CD4-positive, alpha-beta T cell treated with Interleukin-17A for 1 hour (primary cell): ENCODE results near the gene MARS1.

Experiments used
- DNase-seq: peaks from one replicate; pipeline ENCODE4 v3.0.0-alpha.2; 2020

Gene MARS1

GRCh38 chr12:57534250-57534649 is 46.4 kb downstream of the MARS1 start:
- DNase-seq: no peak

DNA sequence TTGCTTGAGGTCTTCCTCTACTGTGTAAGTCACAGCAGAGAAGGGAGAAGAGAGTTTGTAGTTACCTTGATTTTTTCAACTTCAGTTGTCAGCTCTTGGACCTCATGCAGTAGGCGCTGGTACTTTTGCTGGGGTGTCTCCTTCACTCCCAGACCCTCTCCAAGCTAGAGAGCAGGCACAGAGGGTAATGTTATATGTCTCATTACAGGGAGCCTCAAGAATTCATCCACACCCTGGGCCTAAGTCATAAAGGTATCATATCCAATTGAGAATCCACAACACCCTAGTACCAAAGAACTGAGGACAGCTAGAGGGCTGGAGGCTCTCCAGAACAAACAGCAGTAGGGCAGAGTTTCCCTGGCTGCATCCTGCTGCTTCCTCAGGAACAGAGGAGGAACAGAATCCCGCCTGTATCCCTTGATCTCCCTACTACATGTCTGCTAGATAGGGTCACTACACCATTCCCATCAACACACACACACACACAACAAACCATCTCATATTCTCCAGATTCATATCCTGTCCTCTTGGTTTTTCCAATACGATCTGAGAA is 47.2 kb downstream of the MARS1 start:
- no peak for DNase-seq

DNA sequence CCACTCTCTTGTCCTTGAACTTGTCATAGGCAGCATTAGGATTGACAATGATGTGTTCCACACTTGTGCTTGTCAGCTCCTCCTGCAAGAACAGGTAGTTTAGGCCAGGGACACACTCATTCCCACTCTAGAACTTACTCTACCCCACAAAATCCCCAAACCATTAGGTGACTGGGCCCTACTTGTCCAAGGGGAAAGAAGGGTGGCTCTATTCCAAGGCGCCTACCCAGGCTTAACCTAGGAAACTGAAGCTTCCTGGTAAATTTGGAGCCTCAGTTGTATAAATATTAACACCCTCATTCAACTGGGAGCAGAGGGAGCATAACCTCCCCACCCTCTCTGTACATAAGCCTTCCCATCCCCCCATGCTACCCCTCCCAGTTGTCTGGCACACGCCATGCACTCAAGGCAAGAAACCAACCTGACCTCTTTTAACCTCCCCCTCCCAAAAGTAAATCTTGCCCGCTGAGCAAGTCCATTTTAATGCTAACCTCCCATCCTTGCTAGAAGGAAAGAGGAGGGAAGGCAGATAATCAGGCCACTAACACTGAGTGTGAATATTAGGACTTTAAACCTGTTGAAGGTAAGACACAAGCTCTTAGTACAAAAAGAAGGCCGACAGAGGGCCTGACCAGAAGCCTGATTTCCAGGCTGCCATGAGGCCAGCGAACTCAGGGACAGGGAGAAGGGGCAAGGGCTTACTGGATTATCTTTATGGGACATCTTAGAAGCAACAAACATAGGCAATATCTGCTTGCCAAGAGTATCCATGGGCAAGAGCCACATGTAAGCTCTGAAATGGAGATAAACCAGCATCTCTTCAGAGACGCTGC is 48.1 kb downstream of the MARS1 start:
- DNase-seq: no peak

DNA sequence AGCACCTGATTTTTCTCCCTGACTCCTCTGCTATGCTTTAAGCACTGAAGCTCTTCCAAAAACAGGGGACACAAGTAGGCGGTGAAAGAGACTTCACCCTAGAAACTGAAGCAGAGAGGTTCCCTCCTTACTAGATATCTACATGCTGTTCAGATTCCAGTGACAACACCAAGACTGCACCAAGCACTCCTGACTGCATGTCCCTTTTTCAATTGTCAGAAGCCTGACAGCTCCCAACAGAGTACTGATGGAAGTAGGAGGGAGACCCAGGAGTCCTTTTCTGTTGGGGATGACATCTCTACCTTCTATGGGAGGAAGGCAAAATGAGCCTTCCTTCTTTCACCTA is 48.7 kb downstream of the MARS1 start:
- no peak for DNase-seq

DNA sequence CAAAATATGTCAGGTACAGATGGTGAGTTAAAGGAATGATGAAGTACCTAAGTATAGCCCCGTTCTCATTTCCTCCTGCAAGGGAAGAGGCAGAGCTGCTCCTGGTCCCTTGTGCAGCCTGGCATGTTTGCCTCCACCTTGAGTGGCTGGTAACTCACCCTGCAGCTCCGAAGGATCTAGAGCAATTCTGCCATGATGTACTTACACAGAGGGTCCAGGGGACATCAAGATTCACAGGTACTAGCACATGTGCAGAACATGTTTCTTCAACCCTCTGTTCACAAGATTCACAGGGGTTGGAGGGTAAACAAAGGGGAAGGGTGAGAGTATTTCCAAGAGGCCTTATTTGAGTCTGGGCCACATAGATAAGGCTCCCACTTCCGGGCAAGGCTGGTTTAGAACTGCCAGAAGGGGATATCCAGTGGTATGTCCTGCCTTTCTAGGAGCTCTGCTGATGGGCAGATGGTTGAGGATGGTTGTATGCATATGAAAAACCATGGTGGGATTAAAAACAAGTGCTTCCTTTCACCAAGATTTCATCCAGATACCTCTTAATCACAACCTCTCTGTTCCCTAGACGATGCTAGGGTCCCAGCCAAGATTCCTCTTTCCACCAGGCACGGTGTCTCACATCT is 51.4 kb downstream of the MARS1 start:
- no peak for DNase-seq

DNA sequence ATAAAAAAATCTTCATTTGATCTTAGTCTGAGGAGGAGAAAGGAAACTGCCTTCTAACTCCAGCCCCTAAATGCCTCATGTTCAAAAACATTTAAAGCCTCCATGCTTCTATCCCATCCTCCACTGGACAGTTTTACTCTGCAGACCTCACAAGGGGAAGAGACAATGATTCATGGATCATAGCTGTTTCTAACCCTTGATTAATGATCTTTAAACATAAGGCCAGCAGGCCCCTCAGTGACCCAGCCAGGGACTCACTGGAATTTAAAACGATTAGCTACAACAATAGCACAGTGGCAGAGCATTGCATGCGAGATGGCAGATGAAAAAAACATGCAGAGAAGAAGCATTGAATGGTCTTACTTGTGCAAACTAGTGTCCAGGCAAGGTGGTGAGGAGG is 53.1 kb downstream of the MARS1 start:
- no peak for DNase-seq

DNA sequence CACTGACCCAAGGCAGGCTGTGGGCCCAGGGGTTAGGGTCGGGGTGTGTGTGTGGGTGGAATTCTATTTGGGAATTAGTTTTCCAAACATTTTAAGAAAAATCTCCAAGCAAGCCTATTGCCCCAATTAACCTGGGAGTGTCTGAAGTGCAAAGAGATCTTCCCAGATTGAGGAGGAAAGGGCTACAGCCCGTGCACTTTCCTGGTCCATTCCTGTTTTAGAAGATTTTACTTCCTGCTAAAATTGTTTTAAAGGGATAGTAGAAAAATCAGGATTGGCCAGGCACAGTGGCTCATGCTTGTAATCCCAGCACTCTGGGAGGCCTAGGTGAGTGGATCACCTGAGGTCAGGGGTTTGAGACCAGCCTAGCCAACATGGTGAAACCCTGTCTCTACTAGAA is 53.8 kb downstream of the MARS1 start:
- no peak for DNase-seq

GRCh38 chr12:57543581-57543980 is 55.7 kb downstream of the MARS1 start:
- no peak for DNase-seq

- DNase-seq: no peak
Observed at GRCh38 chr12:57545809-57546437, 58.1 kb downstream of the MARS1 start.

- DNase-seq: peak; percentile 97
Observed at GRCh38 chr12:57546438-57547287, 58.8 kb downstream of the MARS1 start, which contains the start of gene DCTN2. Gene DCTN2 (minus strand): TSS chr12:57547192. CDS start chr12:57547063, 129 bp downstream.

- no peak for DNase-seq
Observed at GRCh38 chr12:57547288-57548012, 59.6 kb downstream of the MARS1 start.

GRCh38 chr12:57548013-57548315 is 60.1 kb downstream of the MARS1 start:
- no peak for DNase-seq

DNA sequence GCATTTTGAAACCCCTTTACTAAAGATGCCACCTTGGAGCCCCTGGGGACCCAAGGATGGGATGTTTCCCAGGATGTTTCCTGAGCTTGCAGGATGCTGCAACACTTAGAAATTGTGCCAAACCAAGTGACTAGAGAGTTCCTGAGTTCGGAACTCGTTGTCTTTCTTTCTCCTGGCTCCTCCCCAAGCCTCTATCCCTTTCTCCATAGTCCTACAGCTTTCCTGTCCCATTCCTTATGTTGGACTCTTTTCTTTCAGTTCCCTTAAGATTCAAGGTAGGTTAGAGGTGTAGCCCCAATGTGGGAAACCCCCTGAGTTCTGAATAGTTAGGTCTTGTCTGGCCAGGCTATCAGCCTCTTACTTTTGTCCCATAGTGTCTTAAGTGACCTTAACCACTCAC is 60.6 kb downstream of the MARS1 start:
- DNase-seq: no peak

GRCh38 chr12:57549203-57549908 is 61.5 kb downstream of the MARS1 start:
- no peak for DNase-seq

DNA sequence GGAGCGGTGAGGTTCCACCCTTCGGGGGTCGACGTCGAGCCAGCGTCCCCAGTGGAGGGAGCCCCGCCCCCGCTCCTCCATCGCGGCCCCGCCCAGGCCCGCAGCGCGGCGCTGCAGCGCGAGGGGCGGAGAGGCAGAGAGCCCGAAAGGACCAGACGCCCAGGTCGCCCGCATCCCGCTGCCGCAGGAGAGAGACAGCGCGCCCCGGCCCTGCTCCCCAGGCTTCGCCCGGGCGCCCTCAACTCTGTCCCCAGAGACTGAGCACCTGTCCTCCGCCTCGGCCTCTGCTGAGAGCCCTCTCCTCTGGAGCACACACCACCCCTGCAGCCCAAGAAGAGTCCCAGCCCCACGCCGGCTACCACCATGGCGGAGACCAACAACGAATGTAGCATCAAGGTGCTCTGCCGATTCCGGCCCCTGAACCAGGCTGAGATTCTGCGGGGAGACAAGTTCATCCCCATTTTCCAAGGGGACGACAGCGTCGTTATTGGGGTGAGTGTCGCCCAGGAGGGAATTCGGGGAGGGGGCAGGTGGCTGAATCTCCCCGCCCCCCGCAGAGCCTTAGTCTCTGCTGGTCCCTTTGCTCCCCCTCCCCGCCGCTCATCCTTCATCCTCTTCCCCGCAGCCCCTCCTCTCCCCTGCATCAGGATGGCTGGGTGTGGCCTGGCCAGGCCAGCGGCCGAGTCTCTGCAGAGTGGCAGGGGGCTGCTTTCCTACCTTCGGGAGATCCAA is 62.2 kb downstream of the MARS1 start, which contains the start of gene KIF5A:
Gene KIF5A (plus strand): TSS at position 136 of the 732 bp plus-strand sequence. CDS start 228 bp downstream, at position 364.
- peak; percentile 54 for DNase-seq

- DNase-seq: no peak
Observed at GRCh38 chr12:57550641-57551549, 63.0 kb downstream of the MARS1 start.

DNA sequence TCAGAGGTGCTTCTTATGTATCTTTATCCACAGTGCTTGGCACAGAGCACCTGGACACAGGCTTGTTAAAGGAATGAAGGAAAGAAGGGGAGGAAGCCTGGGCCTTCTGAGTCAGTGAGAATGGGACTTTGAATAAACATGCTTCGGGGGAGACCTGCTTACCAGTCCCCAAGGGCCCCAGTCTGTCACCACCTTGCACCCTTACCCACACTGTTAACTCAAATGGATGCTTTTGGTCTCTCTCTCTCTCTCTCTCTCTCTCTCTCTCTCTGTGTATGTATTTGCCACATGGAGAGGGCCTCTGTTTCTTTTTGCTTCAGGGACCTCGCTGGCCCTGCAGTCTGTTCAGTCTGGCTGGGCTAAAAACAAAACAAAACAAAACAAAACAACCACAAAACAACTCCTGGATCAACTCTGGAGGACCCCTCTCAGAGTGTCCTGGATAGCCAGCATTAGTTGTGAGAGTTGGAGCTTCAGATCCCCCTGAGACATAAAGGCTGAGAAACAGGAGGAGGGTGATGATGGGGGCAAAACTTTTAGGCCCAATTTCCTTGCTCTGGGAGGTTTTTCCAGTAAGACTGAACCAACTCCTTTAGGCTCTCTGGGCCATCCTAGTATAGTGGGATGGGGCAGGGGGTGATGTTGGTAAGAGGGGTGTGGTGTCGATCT is 63.9 kb downstream of the MARS1 start:
- no peak for DNase-seq

GRCh38 chr12:57552306-57552651 is 64.4 kb downstream of the MARS1 start:
- no peak for DNase-seq

DNA sequence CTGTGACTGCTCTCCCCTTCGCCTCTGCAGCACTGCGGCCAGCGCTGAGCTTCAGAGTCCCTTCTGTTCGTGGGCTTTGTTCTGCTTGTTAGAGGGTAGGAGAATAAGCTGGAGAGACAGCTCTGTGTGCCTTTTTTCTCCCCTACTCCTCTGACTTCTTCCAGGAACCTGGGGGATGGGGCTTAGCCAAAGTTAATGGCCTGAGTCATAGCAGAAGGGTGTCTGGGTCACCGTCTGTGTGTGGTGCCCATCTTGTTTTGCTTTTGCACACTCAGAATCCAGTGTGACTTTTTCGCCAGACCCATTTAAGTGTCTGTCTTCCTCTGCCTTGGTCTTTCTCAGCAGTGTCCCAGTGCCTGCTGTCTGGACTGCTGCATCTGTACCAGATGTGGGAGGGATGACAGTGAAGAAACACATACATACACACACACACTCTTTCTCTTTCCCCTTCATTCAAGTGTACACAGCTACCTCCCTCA is 65.0 kb downstream of the MARS1 start:
- no peak for DNase-seq
